ENCODE data around the gene CRHR1.

CRHR1 gene

GRCh38 chr17:45877467-45877866 is 93.3 kb downstream of the CRHR1 start:
- no peak overlapping the region for H3K4me3 ChIP-seq (ENCODE audit: low read depth, low read length)
- TF ChIP-seq CTCF (IDR thresholded peaks at IDR 0.05; ENCODE audit: low read depth, low read length) = no peak

DNA sequence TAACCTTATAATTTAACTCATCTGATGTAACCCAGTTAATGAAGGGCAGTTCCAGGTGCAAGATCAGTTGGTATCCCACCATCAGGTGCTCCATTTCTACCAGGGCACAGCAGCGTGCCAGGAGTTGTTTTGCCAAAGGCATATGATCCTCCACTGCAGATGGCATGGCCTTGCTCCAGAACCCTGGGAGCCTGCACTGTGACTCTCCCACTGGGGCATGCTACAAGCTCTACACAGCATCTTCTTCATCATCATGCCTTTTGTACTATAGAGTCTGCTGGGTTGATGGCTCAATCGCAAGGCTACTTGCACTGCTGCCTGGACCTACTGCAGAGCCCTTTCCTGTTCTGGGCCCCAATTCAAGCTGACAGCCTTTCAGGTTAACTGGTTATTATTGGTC is 98.9 kb downstream of the CRHR1 start:
- no peak for TF ChIP-seq CTCF (IDR thresholded peaks at IDR 0.05; ENCODE audit: low read depth, low read length)
- H3K4me3 ChIP-seq (ENCODE audit: low read depth, low read length) = no peak overlapping the region

Measured in WI38 (cell line).